H1 (cell line): ENCODE results near the gene COL4A3. TPM values are rescaled to one million over a fixed set of nuclear protein-coding genes. Genes with fewer than 3 reads are reported as not detected.

Experiments
- BACH1 ChIP-seq: IDR thresholded peaks from 2 replicates; pipeline ENCODE4 v1.6.1; 2012; ENCODE audit warnings: low read length, improper control_type of control experiment
- CBX8 ChIP-seq: fragments of 300-800, 300-1000 bp; sonication (generic); IDR thresholded peaks from 2 replicates; pipeline ENCODE4 v1.7.1; 2016; ENCODE audit warnings: low read depth, low read length, borderline replicate concordance
- CREB1 ChIP-seq: IDR thresholded peaks from 2 replicates; pipeline ENCODE4 v1.6.1; 2012; ENCODE audit warnings: inconsistent platforms
- EGR1 ChIP-seq: IDR thresholded peaks from 2 replicates; pipeline ENCODE4 v1.6.1; 2011; ENCODE audit warnings: low read depth, low read length, borderline replicate concordance
- HDAC6 ChIP-seq: IDR thresholded peaks from one replicate; pipeline ENCODE4 v1.7.1; 2012; ENCODE audit warnings: low read depth, mild to moderate bottlenecking, inconsistent platforms, low read length, moderate library complexity
- SIN3A ChIP-seq, 2 experiments: IDR thresholded peaks in 1 of 2; conservative IDR thresholded peaks in 1 of 2; 2 replicates each; pipeline ENCODE4 v1.6.1; 2011 to 2012; ENCODE audit warnings: low read length in 2 of 2, improper control_type of control experiment in 1 of 2, low read depth in 1 of 2, mild to moderate bottlenecking in 1 of 2
- SIRT6 ChIP-seq: IDR thresholded peaks from one replicate; pipeline ENCODE4 v1.7.1; 2012; ENCODE audit warnings: low read length, inconsistent platforms
- SP1 ChIP-seq: IDR thresholded peaks from 2 replicates; pipeline ENCODE4 v1.6.1; 2011; ENCODE audit warnings: low read depth, low read length
- TCF12 ChIP-seq: IDR thresholded peaks from 2 replicates; pipeline ENCODE4 v1.6.1; 2011; ENCODE audit warnings: low read depth, mild to moderate bottlenecking, low read length
- polyA plus RNA-seq, 7 experiments: library from polyadenylated mRNA; depleted of rRNA in 3 of 7; stranded (reverse) in 5 of 7; unstranded in 2 of 7; fragments of >200 nt in 5 of 7; fragments of 200-250 nt in 2 of 7; gene quantifications; 1 replicate in 5 of 7; 2 replicates in 1 of 7; 4 replicates in 1 of 7; pipeline versions ENCODE4 v1.2.1 to v1.2.3, GENCODE V29; 2011 to 2013; ENCODE audit warnings: missing spikeins in 2 of 7, mixed read lengths in 2 of 7
- total RNA-seq: library from RNA; stranded (reverse); fragmentation: NEBNext Ultra II Directional; extraction: Animal tissue kit (Norgen Biotek cat#: 25700); gene quantifications from 2 replicates; pipeline ENCODE4 v1.2.1, GENCODE V29; 2021
- TF ChIP-seq, protein P1 (sequence below): fragments of 300-600 bp; sonication (generic); IDR thresholded peaks from 2 replicates; pipeline ENCODE4 v1.7.1; 2012; ENCODE audit warnings: low read length, moderate library complexity, mild to moderate bottlenecking, inconsistent platforms; ENCODE audit not compliant: insufficient replicate concordance

The COL4A3 gene
- total and polyA plus RNA-seq, 2 of the 8 experiments (the other 6 are each of a cell fraction or from before 2014, with no cell fraction given): 0.12 to 0.17 TPM

GRCh38 chr2:227296671-227297405, 132.4 kb downstream of the COL4A3 start (continued):
- TF ChIP-seq, protein P1, sequence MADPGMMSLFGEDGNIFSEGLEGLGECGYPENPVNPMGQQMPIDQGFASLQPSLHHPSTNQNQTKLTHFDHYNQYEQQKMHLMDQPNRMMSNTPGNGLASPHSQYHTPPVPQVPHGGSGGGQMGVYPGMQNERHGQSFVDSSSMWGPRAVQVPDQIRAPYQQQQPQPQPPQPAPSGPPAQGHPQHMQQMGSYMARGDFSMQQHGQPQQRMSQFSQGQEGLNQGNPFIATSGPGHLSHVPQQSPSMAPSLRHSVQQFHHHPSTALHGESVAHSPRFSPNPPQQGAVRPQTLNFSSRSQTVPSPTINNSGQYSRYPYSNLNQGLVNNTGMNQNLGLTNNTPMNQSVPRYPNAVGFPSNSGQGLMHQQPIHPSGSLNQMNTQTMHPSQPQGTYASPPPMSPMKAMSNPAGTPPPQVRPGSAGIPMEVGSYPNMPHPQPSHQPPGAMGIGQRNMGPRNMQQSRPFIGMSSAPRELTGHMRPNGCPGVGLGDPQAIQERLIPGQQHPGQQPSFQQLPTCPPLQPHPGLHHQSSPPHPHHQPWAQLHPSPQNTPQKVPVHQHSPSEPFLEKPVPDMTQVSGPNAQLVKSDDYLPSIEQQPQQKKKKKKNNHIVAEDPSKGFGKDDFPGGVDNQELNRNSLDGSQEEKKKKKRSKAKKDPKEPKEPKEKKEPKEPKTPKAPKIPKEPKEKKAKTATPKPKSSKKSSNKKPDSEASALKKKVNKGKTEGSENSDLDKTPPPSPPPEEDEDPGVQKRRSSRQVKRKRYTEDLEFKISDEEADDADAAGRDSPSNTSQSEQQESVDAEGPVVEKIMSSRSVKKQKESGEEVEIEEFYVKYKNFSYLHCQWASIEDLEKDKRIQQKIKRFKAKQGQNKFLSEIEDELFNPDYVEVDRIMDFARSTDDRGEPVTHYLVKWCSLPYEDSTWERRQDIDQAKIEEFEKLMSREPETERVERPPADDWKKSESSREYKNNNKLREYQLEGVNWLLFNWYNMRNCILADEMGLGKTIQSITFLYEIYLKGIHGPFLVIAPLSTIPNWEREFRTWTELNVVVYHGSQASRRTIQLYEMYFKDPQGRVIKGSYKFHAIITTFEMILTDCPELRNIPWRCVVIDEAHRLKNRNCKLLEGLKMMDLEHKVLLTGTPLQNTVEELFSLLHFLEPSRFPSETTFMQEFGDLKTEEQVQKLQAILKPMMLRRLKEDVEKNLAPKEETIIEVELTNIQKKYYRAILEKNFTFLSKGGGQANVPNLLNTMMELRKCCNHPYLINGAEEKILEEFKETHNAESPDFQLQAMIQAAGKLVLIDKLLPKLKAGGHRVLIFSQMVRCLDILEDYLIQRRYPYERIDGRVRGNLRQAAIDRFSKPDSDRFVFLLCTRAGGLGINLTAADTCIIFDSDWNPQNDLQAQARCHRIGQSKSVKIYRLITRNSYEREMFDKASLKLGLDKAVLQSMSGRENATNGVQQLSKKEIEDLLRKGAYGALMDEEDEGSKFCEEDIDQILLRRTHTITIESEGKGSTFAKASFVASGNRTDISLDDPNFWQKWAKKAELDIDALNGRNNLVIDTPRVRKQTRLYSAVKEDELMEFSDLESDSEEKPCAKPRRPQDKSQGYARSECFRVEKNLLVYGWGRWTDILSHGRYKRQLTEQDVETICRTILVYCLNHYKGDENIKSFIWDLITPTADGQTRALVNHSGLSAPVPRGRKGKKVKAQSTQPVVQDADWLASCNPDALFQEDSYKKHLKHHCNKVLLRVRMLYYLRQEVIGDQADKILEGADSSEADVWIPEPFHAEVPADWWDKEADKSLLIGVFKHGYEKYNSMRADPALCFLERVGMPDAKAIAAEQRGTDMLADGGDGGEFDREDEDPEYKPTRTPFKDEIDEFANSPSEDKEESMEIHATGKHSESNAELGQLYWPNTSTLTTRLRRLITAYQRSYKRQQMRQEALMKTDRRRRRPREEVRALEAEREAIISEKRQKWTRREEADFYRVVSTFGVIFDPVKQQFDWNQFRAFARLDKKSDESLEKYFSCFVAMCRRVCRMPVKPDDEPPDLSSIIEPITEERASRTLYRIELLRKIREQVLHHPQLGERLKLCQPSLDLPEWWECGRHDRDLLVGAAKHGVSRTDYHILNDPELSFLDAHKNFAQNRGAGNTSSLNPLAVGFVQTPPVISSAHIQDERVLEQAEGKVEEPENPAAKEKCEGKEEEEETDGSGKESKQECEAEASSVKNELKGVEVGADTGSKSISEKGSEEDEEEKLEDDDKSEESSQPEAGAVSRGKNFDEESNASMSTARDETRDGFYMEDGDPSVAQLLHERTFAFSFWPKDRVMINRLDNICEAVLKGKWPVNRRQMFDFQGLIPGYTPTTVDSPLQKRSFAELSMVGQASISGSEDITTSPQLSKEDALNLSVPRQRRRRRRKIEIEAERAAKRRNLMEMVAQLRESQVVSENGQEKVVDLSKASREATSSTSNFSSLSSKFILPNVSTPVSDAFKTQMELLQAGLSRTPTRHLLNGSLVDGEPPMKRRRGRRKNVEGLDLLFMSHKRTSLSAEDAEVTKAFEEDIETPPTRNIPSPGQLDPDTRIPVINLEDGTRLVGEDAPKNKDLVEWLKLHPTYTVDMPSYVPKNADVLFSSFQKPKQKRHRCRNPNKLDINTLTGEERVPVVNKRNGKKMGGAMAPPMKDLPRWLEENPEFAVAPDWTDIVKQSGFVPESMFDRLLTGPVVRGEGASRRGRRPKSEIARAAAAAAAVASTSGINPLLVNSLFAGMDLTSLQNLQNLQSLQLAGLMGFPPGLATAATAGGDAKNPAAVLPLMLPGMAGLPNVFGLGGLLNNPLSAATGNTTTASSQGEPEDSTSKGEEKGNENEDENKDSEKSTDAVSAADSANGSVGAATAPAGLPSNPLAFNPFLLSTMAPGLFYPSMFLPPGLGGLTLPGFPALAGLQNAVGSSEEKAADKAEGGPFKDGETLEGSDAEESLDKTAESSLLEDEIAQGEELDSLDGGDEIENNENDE: no peak
- TF ChIP-seq SIRT6 (no peak), CREB1 (no peak), CBX8 (no peak), SP1 (no peak), EGR1 (no peak), SIN3A (conservative IDR thresholded peaks at IDR 0.05 in 1 of 2, IDR thresholded peaks at IDR 0.05 in 1 of 2; ENCODE audit: low read depth in 1 of 2, low read length in 2 of 2) (no peak), HDAC6 (no peak), BACH1 (no peak), TCF12 (no peak)
- TF ChIP-seq, all 59 proteins: peak for 0
